ENCODE results near the gene NFIX. TPM values are rescaled to one million over a fixed set of nuclear protein-coding genes. Genes with fewer than 3 reads are reported as not detected.

NFIX gene
- total RNA-seq, 3 donors from 2014 or later (not counting 1 experiment from before 2014, with no cell fraction given), result 0.61 to 2.1 (median 1.3) TPM

DNA sequence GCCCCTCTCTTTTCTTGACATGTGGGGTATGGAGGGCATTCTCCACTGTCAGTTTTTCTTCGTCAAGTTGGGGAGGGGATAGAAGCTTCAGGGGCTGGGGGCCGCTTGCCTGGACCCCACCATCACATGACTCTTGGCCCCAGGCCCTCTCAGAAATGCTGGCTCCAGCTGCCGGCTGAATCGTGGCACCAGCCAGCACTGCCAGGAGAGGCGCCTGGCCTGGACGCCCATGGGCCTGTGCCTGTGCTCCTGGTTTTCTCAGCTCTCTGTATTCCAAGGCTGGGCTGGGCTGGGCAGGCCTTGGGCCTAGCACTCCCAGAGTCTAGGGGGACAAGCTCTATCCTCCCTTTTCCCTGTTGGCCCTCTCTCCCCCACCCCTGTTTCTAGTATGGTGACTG lies 68.8 kb downstream of the NFIX start:
- H3K27me3 Mint-ChIP-seq (ENCODE audit: low read depth in 2 of 2), result peaks cover 17 to 21% of the 10 kb centered on the region in 2 donors
- H3K4me1 ChIP-seq (ENCODE audit: control insufficient read depth, insufficient read depth, low read length), result peaks cover 19% of the 10 kb centered on the region
- no peaks in the 10 kb centered on the region for H3K36me3 ChIP-seq (ENCODE audit: control insufficient read depth, insufficient read depth, low read length)
- WGBS (ENCODE audit: insufficient coverage), result 85% methylated on average over 6 of the region's 6 CpGs
- H3K4me3 Mint-ChIP-seq, result no peak overlapping the region
- intact Hi-C loops (cut with micrococcal nuclease), result no loop called here
- no peak overlapping the region for H3K27ac ChIP-seq (ENCODE audit: low read length)
- TF ChIP-seq, protein P1, sequence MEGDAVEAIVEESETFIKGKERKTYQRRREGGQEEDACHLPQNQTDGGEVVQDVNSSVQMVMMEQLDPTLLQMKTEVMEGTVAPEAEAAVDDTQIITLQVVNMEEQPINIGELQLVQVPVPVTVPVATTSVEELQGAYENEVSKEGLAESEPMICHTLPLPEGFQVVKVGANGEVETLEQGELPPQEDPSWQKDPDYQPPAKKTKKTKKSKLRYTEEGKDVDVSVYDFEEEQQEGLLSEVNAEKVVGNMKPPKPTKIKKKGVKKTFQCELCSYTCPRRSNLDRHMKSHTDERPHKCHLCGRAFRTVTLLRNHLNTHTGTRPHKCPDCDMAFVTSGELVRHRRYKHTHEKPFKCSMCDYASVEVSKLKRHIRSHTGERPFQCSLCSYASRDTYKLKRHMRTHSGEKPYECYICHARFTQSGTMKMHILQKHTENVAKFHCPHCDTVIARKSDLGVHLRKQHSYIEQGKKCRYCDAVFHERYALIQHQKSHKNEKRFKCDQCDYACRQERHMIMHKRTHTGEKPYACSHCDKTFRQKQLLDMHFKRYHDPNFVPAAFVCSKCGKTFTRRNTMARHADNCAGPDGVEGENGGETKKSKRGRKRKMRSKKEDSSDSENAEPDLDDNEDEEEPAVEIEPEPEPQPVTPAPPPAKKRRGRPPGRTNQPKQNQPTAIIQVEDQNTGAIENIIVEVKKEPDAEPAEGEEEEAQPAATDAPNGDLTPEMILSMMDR (IDR thresholded peaks at IDR 0.05), result no peak
- H3K27ac Mint-ChIP-seq, result no peak overlapping the region
- no peak overlapping the region for H3K4me3 ChIP-seq (ENCODE audit: low read length)
- no peaks in the 10 kb centered on the region for H3K36me3 Mint-ChIP-seq
- ATAC-seq (no peak), DNase-seq (no peak)
- H3K27me3 ChIP-seq (ENCODE audit: control insufficient read depth, insufficient read depth, low read length), result peaks cover 7% of the 10 kb centered on the region
- no peaks in the 10 kb centered on the region for H3K9me3 Mint-ChIP-seq
- no peaks in the 10 kb centered on the region for H3K9me3 ChIP-seq (ENCODE audit: control insufficient read depth, insufficient read depth, low read length)
- peaks cover 6 to 11% of the 10 kb centered on the region in 2 donors for H3K4me1 Mint-ChIP-seq

DNA sequence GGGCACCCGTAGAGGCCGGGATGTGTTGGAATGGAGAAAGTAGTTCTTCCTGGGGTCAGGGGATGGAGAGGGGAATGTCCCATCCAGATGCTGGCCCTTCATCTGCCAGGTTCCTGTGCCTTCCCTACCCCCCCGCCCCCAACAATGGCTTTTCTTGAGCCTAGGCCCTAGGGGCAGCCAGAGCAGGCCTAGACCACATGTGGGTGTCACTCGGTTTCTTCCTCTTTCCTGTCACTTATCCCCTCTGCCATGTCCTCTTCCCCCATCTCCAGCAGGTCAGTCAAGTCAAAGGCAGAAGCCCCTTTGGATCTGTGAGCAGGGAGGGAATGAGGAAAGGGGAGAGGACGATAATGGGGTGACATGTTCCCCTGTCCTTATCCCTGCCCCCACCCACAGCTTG lies 71.0 kb downstream of the NFIX start:
- Histone ChIP-seq H3K27me3 (ENCODE audit: control insufficient read depth, insufficient read depth, low read length) (no peaks in the 10 kb centered on the region), H3K36me3 (ENCODE audit: control insufficient read depth, insufficient read depth, low read length) (no peaks in the 10 kb centered on the region), H3K4me1 (ENCODE audit: control insufficient read depth, insufficient read depth, low read length) (peaks cover 6% of the 10 kb centered on the region), H3K4me3 (ENCODE audit: low read length) (no peak overlapping the region), H3K9me3 (ENCODE audit: control insufficient read depth, insufficient read depth, low read length) (no peaks in the 10 kb centered on the region), H3K27ac (ENCODE audit: low read length) (no peak overlapping the region)
- DNase-seq (no peak), ATAC-seq (no peak)
- no peak overlapping the region for H3K4me3 Mint-ChIP-seq
- H3K9me3 Mint-ChIP-seq, result no peaks in the 10 kb centered on the region
- H3K4me1 Mint-ChIP-seq, result peaks cover 3% of the 10 kb centered on the region in 2 donors
- TF ChIP-seq, protein P1 (IDR thresholded peaks at IDR 0.05), result no peak
- H3K27ac Mint-ChIP-seq, result no peak overlapping the region
- WGBS (ENCODE audit: insufficient coverage), result 82% methylated on average over 4 of the region's 5 CpGs
- intact Hi-C loops (cut with micrococcal nuclease), result no loop called here
- peaks cover 18 to 19% of the 10 kb centered on the region in 2 donors for H3K27me3 Mint-ChIP-seq (ENCODE audit: low read depth in 2 of 2)
- no peaks in the 10 kb centered on the region for H3K36me3 Mint-ChIP-seq

DNA sequence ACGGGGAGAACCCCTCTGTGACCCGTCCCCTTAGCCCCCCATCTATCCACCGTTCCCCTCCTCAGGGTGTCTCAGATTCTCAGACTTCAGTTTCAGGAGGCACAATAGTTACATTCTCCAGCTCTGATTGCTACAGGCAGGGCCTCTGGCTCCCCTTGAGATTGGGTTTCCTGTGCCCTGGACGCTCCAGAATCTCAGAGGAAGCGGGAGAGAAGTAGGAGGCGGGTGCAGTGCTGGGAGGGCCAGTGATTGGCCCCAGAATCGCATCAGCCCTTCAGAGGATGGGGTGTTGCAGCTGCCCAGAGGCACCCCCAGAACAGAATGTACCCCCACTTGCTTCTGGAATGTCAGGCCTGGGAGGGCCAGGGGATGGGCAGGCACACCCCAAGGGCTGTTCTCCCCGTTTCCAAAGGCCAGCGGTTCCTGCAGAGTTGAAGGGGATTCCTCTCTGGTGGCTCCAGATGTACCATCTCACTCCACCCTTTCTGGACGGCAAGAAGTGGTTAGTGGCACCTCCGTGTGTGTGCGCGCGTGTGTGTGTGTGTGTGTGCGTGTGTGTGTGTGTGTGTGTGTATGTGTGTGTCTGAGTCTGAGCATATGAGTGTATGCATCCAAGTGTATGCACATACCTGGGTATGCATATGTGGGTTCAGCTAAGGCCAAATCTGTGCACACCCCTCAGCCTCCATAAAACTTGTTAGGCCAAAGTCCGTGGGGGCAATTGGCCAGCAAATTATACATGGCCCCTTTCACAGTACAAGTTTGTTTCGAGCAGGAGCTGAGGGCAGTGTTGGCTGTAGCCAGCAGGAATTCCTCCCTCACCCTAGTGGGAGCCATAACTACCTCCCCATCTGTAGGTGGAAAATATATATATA lies 71.9 kb downstream of the NFIX start:
- no peaks in the 10 kb centered on the region for H3K9me3 Mint-ChIP-seq
- H3K27me3 Mint-ChIP-seq (ENCODE audit: low read depth in 2 of 2), result peaks cover 12 to 16% of the 10 kb centered on the region in 2 donors
- H3K36me3 Mint-ChIP-seq, result no peaks in the 10 kb centered on the region
- no peaks in the 10 kb centered on the region for H3K9me3 ChIP-seq (ENCODE audit: control insufficient read depth, insufficient read depth, low read length)
- 85% methylated on average over 16 of the region's 17 CpGs for WGBS (ENCODE audit: insufficient coverage)
- no peaks in the 10 kb centered on the region for H3K4me1 Mint-ChIP-seq
- ATAC-seq, result no peak
- H3K36me3 ChIP-seq (ENCODE audit: control insufficient read depth, insufficient read depth, low read length), result no peaks in the 10 kb centered on the region
- H3K4me3 ChIP-seq (ENCODE audit: low read length), result no peak overlapping the region
- TF ChIP-seq, protein P1 (IDR thresholded peaks at IDR 0.05), result no peak
- no peak overlapping the region for H3K4me3 Mint-ChIP-seq
- H3K27me3 ChIP-seq (ENCODE audit: control insufficient read depth, insufficient read depth, low read length), result no peaks in the 10 kb centered on the region
- no peaks in the 10 kb centered on the region for H3K4me1 ChIP-seq (ENCODE audit: control insufficient read depth, insufficient read depth, low read length)
- H3K27ac ChIP-seq (ENCODE audit: low read length), result no peak overlapping the region
- intact Hi-C loops (cut with micrococcal nuclease), result no loop called here
- no peak overlapping the region for H3K27ac Mint-ChIP-seq
- no peak for DNase-seq

Measured in natural killer cell (primary cell).